ENCODE data around the gene GLRA3. TPM values are rescaled to one million over a fixed set of nuclear protein-coding genes. Genes with fewer than 3 reads are reported as not detected.

Gene GLRA3
- total and polyA plus RNA-seq, 3 experiments from 2014 or later = not detected

GRCh38 chr4:174592985-174593335, 236.1 kb downstream of the GLRA3 start:
- Mint-ChIP-seq H3K27ac (no peak overlapping the region), H3K27me3 (no peaks in the 10 kb centered on the region), H3K9me3 (peaks cover 0 to 5% (median 0%) of the 10 kb centered on the region in 5 donors), H3K36me3 (no peaks in the 10 kb centered on the region), H3K4me1 (peaks cover 5 to 17% (median 17%) of the 10 kb centered on the region in 3 donors), H3K4me3 (no peak overlapping the region)
- POLR2A ChIA-PET = no interaction called here
- H3K4me1 ChIP-seq (ENCODE audit: insufficient read depth, low read length) = no peaks in the 10 kb centered on the region
- no peaks in the 10 kb centered on the region for H3K9me3 ChIP-seq (ENCODE audit: low read length)
- no peak for DNase-seq
- CTCF ChIA-PET = no interaction called here
- no peaks in the 10 kb centered on the region for H3K27me3 ChIP-seq (ENCODE audit: insufficient read depth, low read length, poor library complexity, severe bottlenecking)
- H3K27ac ChIP-seq (ENCODE audit: low read depth, low read length) = no peak overlapping the region
- H3K36me3 ChIP-seq (ENCODE audit: insufficient read depth, low read length) = no peaks in the 10 kb centered on the region
- H3K4me3 ChIP-seq (ENCODE audit: low read length) = no peak overlapping the region

GRCh38 chr4:174592256-174592984, 236.6 kb downstream of the GLRA3 start:
- Mint-ChIP-seq H3K27ac (peak overlapping the region in 1 of 8 donors; percentile 45), H3K4me3 (no peak overlapping the region), H3K4me1 (peaks cover 5 to 17% (median 17%) of the 10 kb centered on the region in 3 donors), H3K36me3 (no peaks in the 10 kb centered on the region), H3K9me3 (peaks cover 0 to 10% (median 2%) of the 10 kb centered on the region in 5 donors), H3K27me3 (no peaks in the 10 kb centered on the region)
- ChIA-PET CTCF (no interaction called here), POLR2A (no interaction called here)
- H3K27me3 ChIP-seq (ENCODE audit: insufficient read depth, low read length, poor library complexity, severe bottlenecking) = no peaks in the 10 kb centered on the region
- H3K4me1 ChIP-seq (ENCODE audit: insufficient read depth, low read length) = no peaks in the 10 kb centered on the region
- H3K9me3 ChIP-seq (ENCODE audit: low read length) = no peaks in the 10 kb centered on the region
- DNase-seq = no peak
- no peaks in the 10 kb centered on the region for H3K36me3 ChIP-seq (ENCODE audit: insufficient read depth, low read length)
- no peak overlapping the region for H3K27ac ChIP-seq (ENCODE audit: low read depth, low read length)
- no peak overlapping the region for H3K4me3 ChIP-seq (ENCODE audit: low read length)

- H3K9me3 ChIP-seq (ENCODE audit: low read length) = no peaks in the 10 kb centered on the region
- Mint-ChIP-seq H3K9me3 (peaks cover 0 to 16% (median 2%) of the 10 kb centered on the region in 5 donors), H3K4me3 (peak overlapping the region in 6 of 7 donors; percentile 9 to 70 (median 60)), H3K27me3 (no peaks in the 10 kb centered on the region), H3K27ac (peak overlapping the region; percentile 25 to 84 (median 58)), H3K36me3 (no peaks in the 10 kb centered on the region), H3K4me1 (peaks cover 5 to 17% (median 17%) of the 10 kb centered on the region in 3 donors)
- H3K4me1 ChIP-seq (ENCODE audit: insufficient read depth, low read length) = no peaks in the 10 kb centered on the region
- H3K27me3 ChIP-seq (ENCODE audit: insufficient read depth, low read length, poor library complexity, severe bottlenecking) = no peaks in the 10 kb centered on the region
- no peak overlapping the region for H3K27ac ChIP-seq (ENCODE audit: low read depth, low read length)
- DNase-seq = peak in 1 of 5 donors; percentile 5
- no peak overlapping the region for H3K4me3 ChIP-seq (ENCODE audit: low read length)
- CTCF ChIA-PET = no interaction called here
- POLR2A ChIA-PET = no interaction called here
- no peaks in the 10 kb centered on the region for H3K36me3 ChIP-seq (ENCODE audit: insufficient read depth, low read length)
These were observed 237.6 kb downstream of the GLRA3 start for GRCh38 chr4:174591243-174592021.

GRCh38 chr4:174590336-174590735, 238.7 kb downstream of the GLRA3 start:
- no peaks in the 10 kb centered on the region for H3K27me3 ChIP-seq (ENCODE audit: insufficient read depth, low read length, poor library complexity, severe bottlenecking)
- POLR2A ChIA-PET = no interaction called here
- no peaks in the 10 kb centered on the region for H3K4me1 ChIP-seq (ENCODE audit: insufficient read depth, low read length)
- Mint-ChIP-seq H3K4me3 (no peak overlapping the region), H3K4me1 (peaks cover 5 to 17% (median 17%) of the 10 kb centered on the region in 3 donors), H3K9me3 (peaks cover 0 to 19% (median 2%) of the 10 kb centered on the region in 5 donors), H3K27me3 (no peaks in the 10 kb centered on the region), H3K36me3 (no peaks in the 10 kb centered on the region), H3K27ac (no peak overlapping the region)
- H3K27ac ChIP-seq (ENCODE audit: low read depth, low read length) = no peak overlapping the region
- no peak for DNase-seq
- no peaks in the 10 kb centered on the region for H3K36me3 ChIP-seq (ENCODE audit: insufficient read depth, low read length)
- H3K9me3 ChIP-seq (ENCODE audit: low read length) = no peaks in the 10 kb centered on the region
- no peak overlapping the region for H3K4me3 ChIP-seq (ENCODE audit: low read length)
- CTCF ChIA-PET = no interaction called here

Other genes starting within 250 kb of the GLRA3 start
- gene ADAM29, start 89.1 kb upstream of the GLRA3 start, total RNA-seq = not detected
- 0.53 TPM for gene ADAM29, start 89.1 kb upstream of the GLRA3 start, polyA plus RNA-seq